K562 (cell line): ENCODE measurements around the gene DPM2. TPM values are rescaled to one million over a fixed set of nuclear protein-coding genes. Genes with fewer than 3 reads are reported as not detected.

Experiments
- ELF2 ChIP-seq: fragments of 250-450 bp; sonication (Bioruptor Pico); IDR thresholded peaks from 2 replicates; pipeline ENCODE4 v1.5.0; 2021; ENCODE audit warnings: mild to moderate bottlenecking
- HNRNPH1 ChIP-seq: fragments of 200-400 bp; formaldehyde crosslinking; optimal IDR thresholded peaks from 2 replicates; pipeline ENCODE3; 2017; ENCODE audit warnings: low read depth, mild to moderate bottlenecking, low read length, moderate library complexity
- KLF1 ChIP-seq: fragments of 450-650 bp; IDR thresholded peaks from 2 replicates; pipeline ENCODE4 v1.6.1; 2016; ENCODE audit warnings: missing genetic modification characterization, missing compliant biosample characterization
- LARP7 ChIP-seq: fragments of 450-650 bp; IDR thresholded peaks from 2 replicates; pipeline ENCODE4 v1.6.1; 2016
- MAFK ChIP-seq: IDR thresholded peaks from 2 replicates; pipeline ENCODE4 v1.6.1; 2011; ENCODE audit warnings: low read length, improper control_type of control experiment
- MTA3 ChIP-seq: fragments of 450-650 bp; formaldehyde crosslinking; IDR thresholded peaks from 2 replicates; pipeline ENCODE4 v1.6.1; 2017; ENCODE audit warnings: mild to moderate bottlenecking, borderline replicate concordance
- MYC ChIP-seq, 2 experiments: fragments of 250-450 bp in 1 of 2; sonication (Bioruptor Pico) in 1 of 2; IDR thresholded peaks; 2 replicates each; pipeline versions ENCODE4 v1.5.1 to v1.6.1; 2012 to 2021; ENCODE audit warnings: low read depth in 2 of 2, borderline replicate concordance in 1 of 2, improper control_type of control experiment in 1 of 2, low read length in 1 of 2, mild to moderate bottlenecking in 1 of 2, moderate library complexity in 1 of 2
- NCOA4 ChIP-seq: fragments of 450-650 bp; IDR thresholded peaks from 2 replicates; pipeline ENCODE4 v1.6.1; 2018; ENCODE audit warnings: mild to moderate bottlenecking; ENCODE audit not compliant: partially characterized antibody
- NELFE ChIP-seq: IDR thresholded peaks from 2 replicates; pipeline ENCODE4 v1.6.1; 2011; ENCODE audit warnings: mild to moderate bottlenecking; ENCODE audit not compliant: insufficient read depth, insufficient read length
- NFXL1 ChIP-seq: fragments of 450-650 bp; formaldehyde crosslinking; IDR thresholded peaks from 2 replicates; pipeline ENCODE4 v1.4.0; 2021; ENCODE audit warnings: mild to moderate bottlenecking
- RAD21 ChIP-seq, 2 experiments: fragments of 250-450 bp in 1 of 2; fragments of 450-650 bp in 1 of 2; sonication (Bioruptor Pico) in 1 of 2; formaldehyde crosslinking in 1 of 2; IDR thresholded peaks in 1 of 2; conservative IDR thresholded peaks in 1 of 2; 2 replicates each; pipeline versions ENCODE4 v1.4.0 to v1.8.0; 2020 to 2022; ENCODE audit warnings: mild to moderate bottlenecking in 2 of 2, moderate library complexity in 1 of 2
- RBM22 ChIP-seq: fragments of 200-400 bp; formaldehyde crosslinking; IDR thresholded peaks from 2 replicates; pipeline ENCODE4 v1.6.1; 2018; ENCODE audit warnings: low read length, low read depth; ENCODE audit not compliant: poor library complexity, severe bottlenecking
- SMAD1 ChIP-seq: fragments of 150-350 bp; IDR thresholded peaks from 2 replicates; pipeline ENCODE4 v1.6.1; 2014; ENCODE audit warnings: low read length, low read depth; ENCODE audit not compliant: partially characterized antibody
- ZNF12 ChIP-seq: sonication (generic); formaldehyde crosslinking; IDR thresholded peaks from 2 replicates; pipeline ENCODE4 v1.4.0; 2020; ENCODE audit warnings: mild to moderate bottlenecking, missing genetic modification reagents
- ZNF253 ChIP-seq: fragments of 250-450 bp; sonication (Bioruptor Pico); conservative IDR thresholded peaks from 2 replicates; pipeline ENCODE4 v1.6.1; 2021; ENCODE audit warnings: mild to moderate bottlenecking
- ZNF436 ChIP-seq: fragments of 250-450, 450-650 bp; sonication (Bioruptor Pico); formaldehyde crosslinking; IDR thresholded peaks from 2 replicates; pipeline ENCODE4 v1.7.0; 2020; ENCODE audit warnings: mild to moderate bottlenecking
- ZNF766 ChIP-seq: fragments of 200-800 bp; sonication (Bioruptor generic); conservative IDR thresholded peaks from 2 replicates; pipeline ENCODE4 v1.6.1; 2016; ENCODE audit warnings: missing genetic modification characterization, missing compliant biosample characterization
- ZNF77 ChIP-seq: fragments of 250-450 bp; sonication (Bioruptor Pico); IDR thresholded peaks from 2 replicates; pipeline ENCODE4 v1.5.0; 2020
- polyA plus RNA-seq, 8 experiments: library from polyadenylated mRNA; depleted of rRNA in 4 of 8; stranded (reverse) in 5 of 8; unstranded in 3 of 8; fragments of >200 nt; fragmentation: Nextera tagmentation in 2 of 8; fragmentation: Illumina TruSeq in 1 of 8; extraction: Ambion mirVana in 2 of 8; extraction: Trizol in 1 of 8; gene quantifications; 2 replicates each; pipeline versions ENCODE4 v1.2.1 to v1.2.3, GENCODE V29; 2011 to 2014; ENCODE audit warnings: inconsistent platforms in 1 of 8, missing spikeins in 1 of 8
- total RNA-seq, 7 experiments: library from RNA; depleted of rRNA in 6 of 7; stranded (reverse); fragments of >200 nt in 6 of 7; fragmentation: Illumina TruSeq in 2 of 7; extraction: Trizol in 2 of 7; gene quantifications; 2 replicates each; pipeline versions ENCODE4 v1.2.1 to v1.2.3, GENCODE V29; 2011 to 2021; ENCODE audit warnings: low replicate concordance in 1 of 7
- TF ChIP-seq, protein P1 (sequence below), 2 experiments: fragments of 200-800 bp in 1 of 2; sonication (Bioruptor generic) in 1 of 2; sonication (generic) in 1 of 2; formaldehyde crosslinking in 1 of 2; IDR thresholded peaks in 1 of 2; conservative IDR thresholded peaks in 1 of 2; 2 replicates each; pipeline versions ENCODE4 v1.5.0 to v1.6.1; 2016 to 2020; ENCODE audit warnings: missing compliant biosample characterization in 1 of 2, missing genetic modification characterization in 1 of 2, missing genetic modification reagents in 1 of 2
- TF ChIP-seq, protein P2 (sequence below): fragments of 450-650 bp; IDR thresholded peaks from 2 replicates; pipeline ENCODE4 v1.6.1; 2016; ENCODE audit warnings: borderline replicate concordance
- TF ChIP-seq, protein P3 (sequence below), 2 experiments: IDR thresholded peaks; 2 replicates each; pipeline ENCODE4 v1.6.1; 2011; ENCODE audit warnings: borderline replicate concordance in 1 of 2, control low read depth in 1 of 2, low read depth in 1 of 2, low read length in 1 of 2, mild to moderate bottlenecking in 1 of 2, mixed read lengths in 1 of 2, moderate library complexity in 1 of 2; ENCODE audit not compliant: insufficient read depth in 1 of 2, insufficient read length in 1 of 2, poor library complexity in 1 of 2, severe bottlenecking in 1 of 2; ENCODE audit errors: extremely low read depth in 1 of 2

DPM2 gene
- total and polyA plus RNA-seq, 9 of the 15 experiments (the other 6 are each of a cell fraction or from before 2014, with no cell fraction given) = 43.5 to 126 (median 71.1) TPM

DNA sequence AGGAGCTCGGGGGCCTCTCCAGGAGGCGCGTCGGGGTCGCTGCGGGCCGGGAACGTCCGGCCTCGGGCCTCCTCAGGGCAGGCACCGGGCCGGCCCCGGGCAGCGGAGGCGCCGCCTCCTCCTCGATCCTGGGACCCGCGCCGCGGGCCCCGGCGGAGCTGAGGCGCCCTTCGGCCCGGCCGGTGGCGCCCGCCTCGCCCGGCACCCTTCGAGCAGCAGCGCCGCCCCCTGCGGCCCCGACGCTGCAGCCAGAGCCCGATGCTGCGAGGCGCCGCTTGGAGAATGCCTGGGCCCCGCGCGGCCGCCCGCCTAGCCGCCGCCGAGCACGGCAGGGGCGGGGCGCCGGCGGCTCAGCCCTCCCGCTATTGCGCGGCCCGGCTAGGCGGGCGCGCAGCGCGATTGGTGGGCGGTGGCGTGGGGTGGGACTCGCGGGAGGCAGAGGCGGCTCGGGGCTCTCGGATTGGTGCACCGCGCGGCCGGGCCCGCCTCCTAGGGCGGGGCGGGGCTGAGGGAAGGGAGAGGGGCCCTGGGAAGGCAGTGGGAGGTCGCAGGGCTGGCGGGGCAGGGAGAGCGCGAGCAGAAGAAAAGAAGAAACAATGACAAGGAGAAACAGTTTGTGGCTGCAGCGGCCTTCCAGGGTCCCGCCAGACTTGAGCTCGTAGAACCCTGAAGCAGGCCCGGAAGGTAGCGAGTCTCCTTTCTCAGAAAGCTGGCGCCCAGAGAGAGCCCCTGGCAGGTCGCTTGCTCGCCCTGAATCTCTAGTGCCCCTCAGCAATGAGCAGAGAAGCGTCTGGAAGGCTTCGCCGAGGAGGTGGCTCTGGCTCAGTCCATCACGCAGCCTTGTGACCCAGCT, 43.3 kb upstream of the DPM2 start, which contains the start of gene EEIG1 (continued):
- TF ChIP-seq MYC (IDR thresholded peaks at IDR 0.05; ENCODE audit: low read depth, low read length) = no peak
- TF ChIP-seq MYC (CRISPR knock-in tag; IDR thresholded peaks at IDR 0.05; ENCODE audit: borderline replicate concordance, low read depth) = no peak
- TF ChIP-seq MTA3 = peak; percentile 45; the same call in 1 of the 2 replicates
- TF ChIP-seq HNRNPH1 = no peak
- TF ChIP-seq RAD21 (CRISPR knock-in tag; conservative IDR thresholded peaks at IDR 0.05 in 1 of 2, IDR thresholded peaks at IDR 0.05 in 1 of 2) = peak in 1 of 2 experiments; percentile 12; a peak in 2 of 4 replicates
- TF ChIP-seq ZNF436 = peak; percentile 48; the same call in 1 of the 2 replicates
- TF ChIP-seq MAFK = no peak
- TF ChIP-seq SMAD1 = no peak
- TF ChIP-seq, protein P1, sequence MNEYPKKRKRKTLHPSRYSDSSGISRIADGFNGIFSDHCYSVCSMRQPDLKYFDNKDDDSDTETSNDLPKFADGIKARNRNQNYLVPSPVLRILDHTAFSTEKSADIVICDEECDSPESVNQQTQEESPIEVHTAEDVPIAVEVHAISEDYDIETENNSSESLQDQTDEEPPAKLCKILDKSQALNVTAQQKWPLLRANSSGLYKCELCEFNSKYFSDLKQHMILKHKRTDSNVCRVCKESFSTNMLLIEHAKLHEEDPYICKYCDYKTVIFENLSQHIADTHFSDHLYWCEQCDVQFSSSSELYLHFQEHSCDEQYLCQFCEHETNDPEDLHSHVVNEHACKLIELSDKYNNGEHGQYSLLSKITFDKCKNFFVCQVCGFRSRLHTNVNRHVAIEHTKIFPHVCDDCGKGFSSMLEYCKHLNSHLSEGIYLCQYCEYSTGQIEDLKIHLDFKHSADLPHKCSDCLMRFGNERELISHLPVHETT (CRISPR knock-in tag; conservative IDR thresholded peaks at IDR 0.05 in 1 of 2, IDR thresholded peaks at IDR 0.05 in 1 of 2) = peak in 1 of 2 experiments; percentile 89; a peak in 2 of 4 replicates
- TF ChIP-seq NCOA4 = no peak
- TF ChIP-seq ZNF766 = no peak
- TF ChIP-seq ZNF12 (CRISPR knock-in tag) = no peak
- TF ChIP-seq ZNF253 = no peak
- no peak for TF ChIP-seq RBM22
- TF ChIP-seq, protein P2, sequence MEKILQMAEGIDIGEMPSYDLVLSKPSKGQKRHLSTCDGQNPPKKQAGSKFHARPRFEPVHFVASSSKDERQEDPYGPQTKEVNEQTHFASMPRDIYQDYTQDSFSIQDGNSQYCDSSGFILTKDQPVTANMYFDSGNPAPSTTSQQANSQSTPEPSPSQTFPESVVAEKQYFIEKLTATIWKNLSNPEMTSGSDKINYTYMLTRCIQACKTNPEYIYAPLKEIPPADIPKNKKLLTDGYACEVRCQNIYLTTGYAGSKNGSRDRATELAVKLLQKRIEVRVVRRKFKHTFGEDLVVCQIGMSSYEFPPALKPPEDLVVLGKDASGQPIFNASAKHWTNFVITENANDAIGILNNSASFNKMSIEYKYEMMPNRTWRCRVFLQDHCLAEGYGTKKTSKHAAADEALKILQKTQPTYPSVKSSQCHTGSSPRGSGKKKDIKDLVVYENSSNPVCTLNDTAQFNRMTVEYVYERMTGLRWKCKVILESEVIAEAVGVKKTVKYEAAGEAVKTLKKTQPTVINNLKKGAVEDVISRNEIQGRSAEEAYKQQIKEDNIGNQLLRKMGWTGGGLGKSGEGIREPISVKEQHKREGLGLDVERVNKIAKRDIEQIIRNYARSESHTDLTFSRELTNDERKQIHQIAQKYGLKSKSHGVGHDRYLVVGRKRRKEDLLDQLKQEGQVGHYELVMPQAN = no peak
- no peak for TF ChIP-seq KLF1
- TF ChIP-seq NFXL1 (CRISPR knock-in tag) = no peak
- no peak for TF ChIP-seq ZNF77 (CRISPR knock-in tag)
- TF ChIP-seq LARP7 = no peak
- TF ChIP-seq NELFE = no peak
- no peak for TF ChIP-seq ELF2 (CRISPR knock-in tag)
- TF ChIP-seq, protein P3, sequence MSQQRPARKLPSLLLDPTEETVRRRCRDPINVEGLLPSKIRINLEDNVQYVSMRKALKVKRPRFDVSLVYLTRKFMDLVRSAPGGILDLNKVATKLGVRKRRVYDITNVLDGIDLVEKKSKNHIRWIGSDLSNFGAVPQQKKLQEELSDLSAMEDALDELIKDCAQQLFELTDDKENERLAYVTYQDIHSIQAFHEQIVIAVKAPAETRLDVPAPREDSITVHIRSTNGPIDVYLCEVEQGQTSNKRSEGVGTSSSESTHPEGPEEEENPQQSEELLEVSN (IDR thresholded peaks at IDR 0.05; ENCODE audit: borderline replicate concordance in 1 of 2, extremely low read depth in 1 of 2, insufficient read depth in 1 of 2, insufficient read length in 1 of 2, low read depth in 1 of 2, low read length in 1 of 2, poor library complexity in 1 of 2, severe bottlenecking in 1 of 2) = peak in 1 of 2 experiments; percentile 63
